GM12872 (cell line): ENCODE measurements around the gene FGFR2.

Source experiments
- CTCF ChIP-seq: IDR thresholded peaks from 3 replicates; pipeline ENCODE4 v1.5.1; 2011; ENCODE audit warnings: low read depth, mild to moderate bottlenecking, low read length, moderate library complexity; ENCODE audit not compliant: insufficient read depth

The FGFR2 gene

GRCh38 chr10:121485436-121486139, 112.7 kb downstream of the FGFR2 start:
- TF ChIP-seq CTCF: no peak

GRCh38 chr10:121484816-121485215, 113.4 kb downstream of the FGFR2 start:
- TF ChIP-seq CTCF: no peak

- TF ChIP-seq CTCF: no peak
Observed at GRCh38 chr10:121484401-121484800, 113.8 kb downstream of the FGFR2 start.

- TF ChIP-seq CTCF: no peak
Observed at GRCh38 chr10:121481180-121481579, 117.1 kb downstream of the FGFR2 start.

GRCh38 chr10:121478556-121478955, 119.7 kb downstream of the FGFR2 start:
- no peak for TF ChIP-seq CTCF

GRCh38 chr10:121469797-121470606, 128.2 kb downstream of the FGFR2 start:
- no peak for TF ChIP-seq CTCF

GRCh38 chr10:121468726-121469125, 129.5 kb downstream of the FGFR2 start:
- no peak for TF ChIP-seq CTCF
